GM12875 (cell line): ENCODE data around the gene ZNF273.

ENCODE experiments used
- H3K4me3 ChIP-seq: one replicate; pipeline ENCODE4 v1.5.1; 2011; ENCODE audit warnings: low read depth, low read length, control low read depth
- TF ChIP-seq, protein P1 (sequence below): IDR thresholded peaks from 2 replicates; pipeline ENCODE4 v1.5.1; 2011; ENCODE audit warnings: low read depth, mild to moderate bottlenecking, control low read depth, inconsistent platforms, low read length, moderate library complexity, borderline replicate concordance; ENCODE audit not compliant: insufficient read depth

ZNF273 gene

DNA sequence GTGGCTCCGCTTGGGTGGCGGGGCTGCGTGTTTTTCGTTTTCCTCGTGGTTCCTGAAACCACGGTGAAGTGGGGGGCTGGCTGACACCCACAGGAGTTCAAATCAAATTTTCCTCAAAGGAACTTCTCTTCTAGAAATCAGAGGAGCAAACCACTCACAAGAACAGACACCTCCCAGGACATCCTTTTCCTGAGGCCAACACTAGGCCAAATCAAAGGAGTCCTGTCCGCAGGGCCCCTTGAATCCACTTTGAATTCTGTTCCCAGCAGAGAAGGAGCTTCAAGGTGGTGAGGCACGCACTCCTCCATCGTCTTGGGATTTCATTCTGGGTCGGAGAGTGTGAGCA, 29.9 kb upstream of the ZNF273 start:
- H3K4me3 ChIP-seq: no peak overlapping the region
- TF ChIP-seq, protein P1, sequence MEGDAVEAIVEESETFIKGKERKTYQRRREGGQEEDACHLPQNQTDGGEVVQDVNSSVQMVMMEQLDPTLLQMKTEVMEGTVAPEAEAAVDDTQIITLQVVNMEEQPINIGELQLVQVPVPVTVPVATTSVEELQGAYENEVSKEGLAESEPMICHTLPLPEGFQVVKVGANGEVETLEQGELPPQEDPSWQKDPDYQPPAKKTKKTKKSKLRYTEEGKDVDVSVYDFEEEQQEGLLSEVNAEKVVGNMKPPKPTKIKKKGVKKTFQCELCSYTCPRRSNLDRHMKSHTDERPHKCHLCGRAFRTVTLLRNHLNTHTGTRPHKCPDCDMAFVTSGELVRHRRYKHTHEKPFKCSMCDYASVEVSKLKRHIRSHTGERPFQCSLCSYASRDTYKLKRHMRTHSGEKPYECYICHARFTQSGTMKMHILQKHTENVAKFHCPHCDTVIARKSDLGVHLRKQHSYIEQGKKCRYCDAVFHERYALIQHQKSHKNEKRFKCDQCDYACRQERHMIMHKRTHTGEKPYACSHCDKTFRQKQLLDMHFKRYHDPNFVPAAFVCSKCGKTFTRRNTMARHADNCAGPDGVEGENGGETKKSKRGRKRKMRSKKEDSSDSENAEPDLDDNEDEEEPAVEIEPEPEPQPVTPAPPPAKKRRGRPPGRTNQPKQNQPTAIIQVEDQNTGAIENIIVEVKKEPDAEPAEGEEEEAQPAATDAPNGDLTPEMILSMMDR: no peak

DNA sequence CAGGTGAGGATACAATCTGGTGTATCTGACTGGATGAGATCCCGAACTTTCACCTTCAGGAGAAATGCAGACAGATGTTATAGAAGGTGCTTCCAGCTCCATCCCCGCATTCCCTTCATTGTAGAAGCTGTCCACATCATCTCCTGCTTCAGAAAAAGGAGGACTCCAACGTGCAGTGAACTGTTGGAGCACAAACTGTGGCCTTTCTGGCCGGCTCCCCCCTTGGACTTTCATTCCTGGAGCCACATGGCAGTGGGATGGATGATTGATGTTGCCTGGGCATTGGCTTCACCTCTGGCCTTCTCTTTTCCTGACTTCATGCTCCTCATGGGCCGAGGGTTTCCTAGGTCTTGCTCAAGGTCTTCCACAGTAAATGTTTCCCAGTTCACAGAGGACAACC, 29.6 kb upstream of the ZNF273 start:
- H3K4me3 ChIP-seq: no peak overlapping the region
- TF ChIP-seq, protein P1: no peak

DNA sequence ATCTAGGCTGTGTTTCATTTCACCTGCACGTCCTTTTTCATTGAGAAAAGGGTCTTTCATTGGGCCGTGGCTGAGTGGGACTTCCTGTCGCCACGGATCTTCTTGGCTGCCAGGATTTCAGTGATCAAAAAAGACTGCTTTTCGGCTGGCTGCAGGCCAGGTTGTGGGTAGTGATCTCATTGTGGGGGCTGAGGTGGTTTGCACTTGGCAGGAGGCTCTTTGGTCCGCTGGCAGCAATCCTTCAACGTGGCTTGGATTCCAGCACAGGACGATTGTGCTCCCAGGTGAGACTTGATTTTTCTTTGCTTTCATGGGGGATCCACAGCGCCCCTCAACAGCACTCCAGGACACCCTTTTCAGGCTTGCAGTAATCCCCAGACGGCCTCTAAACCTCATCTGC, 29.0 kb upstream of the ZNF273 start:
- H3K4me3 ChIP-seq: no peak overlapping the region
- TF ChIP-seq, protein P1: no peak

DNA sequence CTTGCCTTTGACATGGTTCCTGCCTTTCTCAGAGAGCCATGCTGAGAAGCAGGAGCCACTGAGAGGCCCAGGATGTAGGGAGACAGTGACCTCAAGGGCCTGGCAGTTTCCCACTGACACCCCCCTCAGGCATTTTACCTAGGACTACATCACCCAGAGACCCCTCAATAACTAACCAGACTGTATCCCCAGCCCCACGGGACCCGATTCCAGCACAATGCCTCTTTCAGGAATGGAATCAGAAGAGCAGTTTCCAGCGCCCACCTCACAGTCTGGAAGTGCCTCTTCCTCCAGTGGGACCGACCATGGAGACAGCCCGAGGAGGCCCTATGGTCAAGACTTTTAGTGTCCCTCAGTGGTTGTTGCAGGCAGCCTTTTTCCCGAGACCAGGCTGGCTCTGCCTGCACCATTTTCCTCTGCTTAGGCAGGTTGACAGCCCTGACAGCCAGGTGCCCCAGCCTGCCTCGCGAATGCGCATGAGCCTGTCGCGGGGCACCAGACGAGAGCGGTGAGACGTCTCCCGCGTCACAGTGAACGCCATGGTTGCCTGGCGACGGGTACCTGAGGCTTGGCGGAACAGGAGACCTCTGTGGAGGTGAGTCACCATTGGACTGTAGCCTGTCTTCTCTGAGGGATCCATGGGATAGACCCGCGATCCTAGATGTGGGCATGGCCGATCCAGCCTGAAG, 28.4 kb upstream of the ZNF273 start:
- TF ChIP-seq, protein P1: no peak
- H3K4me3 ChIP-seq: no peak overlapping the region

DNA sequence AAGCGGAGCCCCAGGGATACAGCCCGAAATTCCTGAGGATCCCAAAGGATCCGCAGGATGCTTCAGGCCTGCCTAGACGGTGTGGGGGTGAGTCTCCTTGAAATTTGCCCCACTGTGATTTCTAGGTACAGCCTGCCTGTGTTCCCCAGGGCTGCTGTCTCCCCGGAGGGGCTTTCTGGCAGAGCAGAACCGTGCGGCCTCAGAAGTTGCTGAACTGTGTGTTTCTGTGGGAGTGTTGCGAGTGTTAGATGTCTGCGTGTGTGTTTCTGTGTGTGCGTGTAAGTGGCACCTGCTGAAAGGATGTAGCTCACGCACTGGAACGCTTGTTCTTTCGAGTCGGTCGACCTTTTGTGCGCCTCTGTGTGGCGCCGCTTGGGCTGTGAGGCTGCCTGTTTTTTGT, 27.8 kb upstream of the ZNF273 start:
- H3K4me3 ChIP-seq: no peak overlapping the region
- TF ChIP-seq, protein P1: no peak

DNA sequence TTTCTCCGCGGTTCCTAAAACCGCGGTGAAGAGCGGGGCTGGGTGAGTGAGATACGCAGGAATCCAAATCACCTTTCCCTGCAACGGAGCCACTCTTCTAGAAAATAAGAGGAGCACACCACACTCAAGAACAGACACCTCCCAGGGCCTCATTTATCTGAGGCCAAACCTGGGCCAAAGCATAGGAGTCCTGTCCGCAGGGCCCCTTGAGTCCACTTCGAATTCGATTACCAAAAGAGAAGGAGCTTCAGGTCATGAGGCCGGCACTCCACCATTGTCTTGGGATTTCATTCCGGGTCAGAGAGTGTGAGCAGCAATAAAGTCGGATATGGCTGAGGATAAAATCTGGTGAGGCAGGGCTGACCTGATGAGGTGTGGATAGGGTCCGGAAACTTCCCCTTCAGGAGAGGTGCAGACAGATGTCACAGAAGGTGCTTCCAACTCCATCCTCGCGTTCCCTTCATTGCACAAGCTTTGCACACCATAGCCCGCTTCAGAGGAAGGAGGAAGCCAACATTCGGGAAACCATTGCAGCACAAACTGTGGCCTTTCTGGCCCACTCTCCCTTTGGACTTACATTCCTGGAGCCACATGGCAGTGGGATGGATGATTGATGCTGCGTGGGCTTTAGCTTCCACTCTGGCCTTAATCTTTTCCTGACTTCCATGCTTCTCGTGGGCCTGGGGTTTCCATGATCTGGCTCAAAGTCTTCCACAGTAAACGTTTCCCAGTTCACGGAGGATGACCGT, 27.2 kb upstream of the ZNF273 start:
- TF ChIP-seq, protein P1: no peak
- no peak overlapping the region for H3K4me3 ChIP-seq
